RWPE1 (cell line): ENCODE measurements around the gene NMRK1.
A peak's percentile ranks its signal among the peaks of the same experiment; 100 is the strongest.

Experiments used
- CTCF ChIA-PET: fragments of 350-600 bp; sonication (Branson Sonifier 250); formaldehyde crosslinking; extraction: SDS; loops from one replicate; lab custom pipeline; 2021; lab: Yijun Ruan, JAX
- POLR2A ChIA-PET: fragments of 400-600 bp; formaldehyde crosslinking; extraction: SDS; loops from one replicate; lab custom pipeline; 2020; ENCODE audit warnings: antibody characterized with exemption; ENCODE audit not compliant: low non-redundant PET; lab: Yijun Ruan, JAX
- DNase-seq: peaks from one replicate; pipeline ENCODE4 v3.0.0; 2012; ENCODE audit warnings: low spot score
- H3K27ac ChIP-seq: fragments of 450-650 bp; 2 replicates; pipeline ENCODE4 v1.5.1; 2017
- CTCF ChIP-seq: fragments of 450-650 bp; conservative IDR thresholded peaks from 2 replicates; pipeline ENCODE4 v1.5.1; 2017; ENCODE audit warnings: low read depth, mild to moderate bottlenecking

NMRK1 gene

GRCh38 chr9:75092766-75093165 lies 4.8 kb upstream of the NMRK1 start:
- no peak for DNase-seq
- CTCF ChIA-PET, result interaction anchor here (1.8 kb wide), 1 partner anchor 141 kb away, joined by 6 read pairs; the partner anchor contains the start of gene C9orf40
- no peak for TF ChIP-seq CTCF
- no peak overlapping the region for H3K27ac ChIP-seq
- POLR2A ChIA-PET, result no interaction called here

- DNase-seq, result no peak
- TF ChIP-seq CTCF, result no peak
- ChIA-PET POLR2A (no interaction called here), CTCF (interaction anchor here (0.7 to 1.2 kb wide), 2 partner anchors 17 to 43 kb away, joined by 3 read pairs; no protein-coding TSS in a partner anchor)
- no peak overlapping the region for H3K27ac ChIP-seq
Measured at GRCh38 chr9:75090579-75090978, 2.6 kb upstream of the NMRK1 start.

GRCh38 chr9:75089373-75089766 lies 1.4 kb upstream of the NMRK1 start:
- DNase-seq, result no peak
- H3K27ac ChIP-seq, result peak overlapping the region; percentile 95
- ChIA-PET CTCF (interaction anchor here (1.1 to 1.2 kb wide), 3 partner anchors 14 to 55 kb away, joined by 3 read pairs; no protein-coding TSS in a partner anchor), POLR2A (no interaction called here)
- no peak for TF ChIP-seq CTCF

GRCh38 chr9:75088646-75089372 lies 854 bp upstream of the NMRK1 start:
- H3K27ac ChIP-seq, result peak overlapping the region; percentile 95
- peak; percentile 63 for DNase-seq
- CTCF ChIA-PET, result interaction anchor here (1.1 kb wide), 2 partner anchors 15 to 55 kb away, joined by 3 read pairs; no protein-coding TSS in a partner anchor
- POLR2A ChIA-PET, result interaction anchor here (1.0 to 2.3 kb wide), 3 partner anchors 17 to 137 kb away, joined by 3 to 12 read pairs (median 4); partner anchors contain the start of gene CARNMT1
- TF ChIP-seq CTCF, result no peak

- POLR2A ChIA-PET, result interaction anchor here (1.3 to 2.3 kb wide), 2 partner anchors 59 to 136 kb away, joined by 3 to 12 read pairs; partner anchors contain the start of gene CARNMT1
- DNase-seq, result peak; percentile 45
- TF ChIP-seq CTCF, result no peak
- CTCF ChIA-PET, result interaction anchor here (0.6 to 1.0 kb wide), 3 partner anchors 20 to 226 kb away, joined by 3 to 6 read pairs (median 4); no protein-coding TSS in a partner anchor
- peak overlapping the region; percentile 95 for H3K27ac ChIP-seq
Measured at GRCh38 chr9:75087289-75087823, 599 bp downstream of the NMRK1 start.

- ChIA-PET CTCF (interaction anchor here (0.6 to 1.8 kb wide), 4 partner anchors 22 to 313 kb away, joined by 3 to 10 read pairs (median 5); no protein-coding TSS in a partner anchor), POLR2A (interaction anchor here (0.7 to 2.3 kb wide), 2 partner anchors 59 to 423 kb away, joined by 6 to 12 read pairs; partner anchors contain the start of gene CARNMT1)
- no peak for TF ChIP-seq CTCF
- DNase-seq, result no peak
- peak overlapping the region; percentile 95 for H3K27ac ChIP-seq
Measured at GRCh38 chr9:75086541-75087288, 1.2 kb downstream of the NMRK1 start.
